Activated CD4-positive, alpha-beta memory T cell treated with anti-CD3 and anti-CD28 coated beads for 36 hours (primary cell): ENCODE results near the gene FFAR4. TPM values are rescaled to one million over a fixed set of nuclear protein-coding genes. Genes with fewer than 3 reads are reported as not detected.

Experiments
- CTCF ChIA-PET: fragments of 350-600 bp; sonication (Branson Sonifier 250); formaldehyde crosslinking; loops from one replicate; lab custom pipeline; 2021; ENCODE audit warnings: antibody characterized with exemption, inconsistent platforms; lab: Charles Lee
- POLR2A ChIA-PET: fragments of 350-600 bp; sonication (Branson Sonifier 250); formaldehyde crosslinking; loops from one replicate; lab custom pipeline; 2021; ENCODE audit warnings: antibody characterized with exemption; lab: Charles Lee
- DNase-seq: peaks from one replicate; pipeline ENCODE4 v3.0.0-alpha.2; 2020
- H3K27ac Mint-ChIP-seq: one replicate; pipeline ENCODE4 v1.8.0; 2021; ENCODE audit warnings: mixed read lengths
- H3K27me3 Mint-ChIP-seq: one replicate; pipeline ENCODE4 v1.8.0; 2021; ENCODE audit warnings: mixed read lengths
- H3K36me3 Mint-ChIP-seq: one replicate; pipeline ENCODE4 v1.8.0; 2021; ENCODE audit warnings: mixed read lengths
- H3K4me1 Mint-ChIP-seq: one replicate; pipeline ENCODE4 v1.8.0; 2021; ENCODE audit warnings: low read depth, mixed read lengths
- H3K4me3 Mint-ChIP-seq: one replicate; pipeline ENCODE4 v1.8.0; 2021; ENCODE audit warnings: mild to moderate bottlenecking, mixed read lengths
- H3K9me3 Mint-ChIP-seq: one replicate; pipeline ENCODE4 v1.8.0; 2021; ENCODE audit warnings: mixed read lengths
- intact Hi-C: fragments of 100-400 bp; cut with micrococcal nuclease; formaldehyde crosslinking; loops from one replicate; pipeline ENCODE4 v1.15.1; 2023
- total RNA-seq, 2 experiments: library from RNA; stranded (reverse); gene quantifications; one replicate each; pipeline ENCODE4 v1.2.3, GENCODE V29; 2021

The FFAR4 gene
- total RNA-seq, 2 experiments from 2014 or later: not detected

GRCh38 chr10:93608421-93608820, 42.0 kb downstream of the FFAR4 start:
- peaks cover 22% of the 10 kb centered on the region for H3K27me3 Mint-ChIP-seq
- DNase-seq: no peak
- CTCF ChIA-PET: no interaction called here
- H3K27ac Mint-ChIP-seq: no peak overlapping the region
- POLR2A ChIA-PET: no interaction called here
- intact Hi-C loops: no loop called here
- no peaks in the 10 kb centered on the region for H3K36me3 Mint-ChIP-seq
- no peaks in the 10 kb centered on the region for H3K4me1 Mint-ChIP-seq
- peaks cover 6% of the 10 kb centered on the region for H3K9me3 Mint-ChIP-seq
- no peak overlapping the region for H3K4me3 Mint-ChIP-seq

- peaks cover 7% of the 10 kb centered on the region for H3K27me3 Mint-ChIP-seq
- H3K36me3 Mint-ChIP-seq: no peaks in the 10 kb centered on the region
- intact Hi-C loops: no loop called here
- no peaks in the 10 kb centered on the region for H3K4me1 Mint-ChIP-seq
- H3K9me3 Mint-ChIP-seq: peaks cover 4% of the 10 kb centered on the region
- DNase-seq: no peak
- no peak within 1 kb of the TSS for H3K27ac Mint-ChIP-seq
- ChIA-PET POLR2A (no interaction called here), CTCF (no interaction called here)
- no peak within 1 kb of the TSS for H3K4me3 Mint-ChIP-seq
Measured at GRCh38 chr10:93612311-93612710, 45.8 kb downstream of the FFAR4 start, which contains the start of gene PDE6C. Gene PDE6C (plus strand): TSS chr10:93612537. CDS start chr10:93612726, 189 bp downstream.

GRCh38 chr10:93613126-93613525, 46.7 kb downstream of the FFAR4 start:
- DNase-seq: no peak
- no peaks in the 10 kb centered on the region for H3K36me3 Mint-ChIP-seq
- H3K9me3 Mint-ChIP-seq: no peaks in the 10 kb centered on the region
- ChIA-PET POLR2A (no interaction called here), CTCF (no interaction called here)
- intact Hi-C loops: no loop called here
- H3K4me1 Mint-ChIP-seq: no peaks in the 10 kb centered on the region
- no peak overlapping the region for H3K27ac Mint-ChIP-seq
- H3K27me3 Mint-ChIP-seq: peaks cover 5% of the 10 kb centered on the region
- no peak overlapping the region for H3K4me3 Mint-ChIP-seq

GRCh38 chr10:93614101-93614825, 47.8 kb downstream of the FFAR4 start:
- ChIA-PET CTCF (no interaction called here), POLR2A (no interaction called here)
- intact Hi-C loops: no loop called here
- peaks cover 2% of the 10 kb centered on the region for H3K27me3 Mint-ChIP-seq
- H3K27ac Mint-ChIP-seq: no peak overlapping the region
- H3K9me3 Mint-ChIP-seq: no peaks in the 10 kb centered on the region
- H3K4me3 Mint-ChIP-seq: no peak overlapping the region
- H3K36me3 Mint-ChIP-seq: no peaks in the 10 kb centered on the region
- DNase-seq: no peak
- H3K4me1 Mint-ChIP-seq: no peaks in the 10 kb centered on the region

- Mint-ChIP-seq H3K4me3 (no peak overlapping the region), H3K36me3 (no peaks in the 10 kb centered on the region), H3K27ac (no peak overlapping the region), H3K9me3 (no peaks in the 10 kb centered on the region), H3K4me1 (no peaks in the 10 kb centered on the region), H3K27me3 (peaks cover 2% of the 10 kb centered on the region)
- POLR2A ChIA-PET: no interaction called here
- intact Hi-C loops: no loop called here
- DNase-seq: no peak
- CTCF ChIA-PET: no interaction called here
Measured at GRCh38 chr10:93615576-93616235, 49.2 kb downstream of the FFAR4 start.

GRCh38 chr10:93620925-93621324, 54.5 kb downstream of the FFAR4 start:
- no peak overlapping the region for H3K27ac Mint-ChIP-seq
- POLR2A ChIA-PET: no interaction called here
- no peaks in the 10 kb centered on the region for H3K4me1 Mint-ChIP-seq
- no peaks in the 10 kb centered on the region for H3K27me3 Mint-ChIP-seq
- no peaks in the 10 kb centered on the region for H3K9me3 Mint-ChIP-seq
- intact Hi-C loops: no loop called here
- CTCF ChIA-PET: no interaction called here
- no peak for DNase-seq
- H3K4me3 Mint-ChIP-seq: no peak overlapping the region
- no peaks in the 10 kb centered on the region for H3K36me3 Mint-ChIP-seq

- Mint-ChIP-seq H3K27ac (no peak overlapping the region), H3K4me3 (no peak overlapping the region), H3K9me3 (no peaks in the 10 kb centered on the region), H3K27me3 (peaks cover 4% of the 10 kb centered on the region), H3K4me1 (no peaks in the 10 kb centered on the region), H3K36me3 (no peaks in the 10 kb centered on the region)
- intact Hi-C loops: no loop called here
- DNase-seq: no peak
- CTCF ChIA-PET: no interaction called here
- POLR2A ChIA-PET: no interaction called here
Measured at GRCh38 chr10:93622942-93623341, 56.5 kb downstream of the FFAR4 start.

- H3K4me3 Mint-ChIP-seq: no peak overlapping the region
- no peak overlapping the region for H3K27ac Mint-ChIP-seq
- no peak for DNase-seq
- no peaks in the 10 kb centered on the region for H3K4me1 Mint-ChIP-seq
- intact Hi-C loops: no loop called here
- no peaks in the 10 kb centered on the region for H3K36me3 Mint-ChIP-seq
- CTCF ChIA-PET: no interaction called here
- peaks cover 14% of the 10 kb centered on the region for H3K27me3 Mint-ChIP-seq
- H3K9me3 Mint-ChIP-seq: no peaks in the 10 kb centered on the region
- POLR2A ChIA-PET: interaction anchor here (0.6 kb wide), 1 partner anchor 65 kb away, joined by 3 read pairs; no protein-coding TSS in a partner anchor
Measured at GRCh38 chr10:93628858-93629257, 62.4 kb downstream of the FFAR4 start.

GRCh38 chr10:93629647-93630305, 63.3 kb downstream of the FFAR4 start:
- Mint-ChIP-seq H3K4me1 (no peaks in the 10 kb centered on the region), H3K4me3 (no peak overlapping the region), H3K27ac (no peak overlapping the region), H3K36me3 (no peaks in the 10 kb centered on the region), H3K27me3 (peaks cover 16% of the 10 kb centered on the region), H3K9me3 (no peaks in the 10 kb centered on the region)
- DNase-seq: no peak
- intact Hi-C loops: no loop called here
- ChIA-PET CTCF (no interaction called here), POLR2A (no interaction called here)

GRCh38 chr10:93630625-93631557, 64.4 kb downstream of the FFAR4 start:
- H3K27me3 Mint-ChIP-seq: peaks cover 16% of the 10 kb centered on the region
- POLR2A ChIA-PET: no interaction called here
- H3K27ac Mint-ChIP-seq: no peak overlapping the region

More at GRCh38 chr10:93630625-93631557, 64.4 kb downstream of the FFAR4 start:
- DNase-seq: no peak
- CTCF ChIA-PET: no interaction called here
- intact Hi-C loops: no loop called here
- no peaks in the 10 kb centered on the region for H3K4me1 Mint-ChIP-seq
- no peak overlapping the region for H3K4me3 Mint-ChIP-seq
- H3K36me3 Mint-ChIP-seq: no peaks in the 10 kb centered on the region
- H3K9me3 Mint-ChIP-seq: no peaks in the 10 kb centered on the region
